Subcutaneous adipose tissue (tissue), 4 donors: ENCODE data around the gene OR2B2. TPM values are rescaled to one million over a fixed set of nuclear protein-coding genes. Genes with fewer than 3 reads are reported as not detected.

Experiments used
- total RNA-seq, 4 donors: library from RNA; depleted of rRNA; stranded (reverse); fragments of >200 nt; gene quantifications; one replicate each; pipeline ENCODE4 v1.1.0, GENCODE V29; 2016
- TF ChIP-seq, protein P1 (sequence below): fragments of 450-650 bp; IDR thresholded peaks from one replicate; pipeline ENCODE4 v1.5.1; 2016; ENCODE audit warnings: low read depth, mild to moderate bottlenecking, control low read depth, antibody characterized with exemption, moderate library complexity

OR2B2 gene
- total RNA-seq, 4 donors from 2014 or later: not detected

DNA sequence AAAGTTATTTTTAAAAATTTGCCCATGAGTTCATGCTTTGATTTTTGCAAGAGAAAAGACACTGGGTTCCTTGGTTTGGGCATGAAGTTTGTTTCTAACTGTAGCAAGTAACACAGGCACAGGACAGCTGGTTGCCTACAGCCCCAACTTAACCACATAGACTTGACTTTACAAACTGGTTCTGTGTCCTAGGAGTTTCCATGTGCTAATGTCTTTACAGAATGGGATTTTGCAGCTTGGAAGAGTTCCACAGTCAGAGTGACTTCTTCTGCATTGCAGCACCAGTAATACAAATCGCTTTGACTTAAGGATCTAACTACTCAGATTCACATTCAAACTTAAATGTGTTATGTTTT is 44.3 kb downstream of the OR2B2 start:
- TF ChIP-seq, protein P1, sequence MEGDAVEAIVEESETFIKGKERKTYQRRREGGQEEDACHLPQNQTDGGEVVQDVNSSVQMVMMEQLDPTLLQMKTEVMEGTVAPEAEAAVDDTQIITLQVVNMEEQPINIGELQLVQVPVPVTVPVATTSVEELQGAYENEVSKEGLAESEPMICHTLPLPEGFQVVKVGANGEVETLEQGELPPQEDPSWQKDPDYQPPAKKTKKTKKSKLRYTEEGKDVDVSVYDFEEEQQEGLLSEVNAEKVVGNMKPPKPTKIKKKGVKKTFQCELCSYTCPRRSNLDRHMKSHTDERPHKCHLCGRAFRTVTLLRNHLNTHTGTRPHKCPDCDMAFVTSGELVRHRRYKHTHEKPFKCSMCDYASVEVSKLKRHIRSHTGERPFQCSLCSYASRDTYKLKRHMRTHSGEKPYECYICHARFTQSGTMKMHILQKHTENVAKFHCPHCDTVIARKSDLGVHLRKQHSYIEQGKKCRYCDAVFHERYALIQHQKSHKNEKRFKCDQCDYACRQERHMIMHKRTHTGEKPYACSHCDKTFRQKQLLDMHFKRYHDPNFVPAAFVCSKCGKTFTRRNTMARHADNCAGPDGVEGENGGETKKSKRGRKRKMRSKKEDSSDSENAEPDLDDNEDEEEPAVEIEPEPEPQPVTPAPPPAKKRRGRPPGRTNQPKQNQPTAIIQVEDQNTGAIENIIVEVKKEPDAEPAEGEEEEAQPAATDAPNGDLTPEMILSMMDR: no peak

DNA sequence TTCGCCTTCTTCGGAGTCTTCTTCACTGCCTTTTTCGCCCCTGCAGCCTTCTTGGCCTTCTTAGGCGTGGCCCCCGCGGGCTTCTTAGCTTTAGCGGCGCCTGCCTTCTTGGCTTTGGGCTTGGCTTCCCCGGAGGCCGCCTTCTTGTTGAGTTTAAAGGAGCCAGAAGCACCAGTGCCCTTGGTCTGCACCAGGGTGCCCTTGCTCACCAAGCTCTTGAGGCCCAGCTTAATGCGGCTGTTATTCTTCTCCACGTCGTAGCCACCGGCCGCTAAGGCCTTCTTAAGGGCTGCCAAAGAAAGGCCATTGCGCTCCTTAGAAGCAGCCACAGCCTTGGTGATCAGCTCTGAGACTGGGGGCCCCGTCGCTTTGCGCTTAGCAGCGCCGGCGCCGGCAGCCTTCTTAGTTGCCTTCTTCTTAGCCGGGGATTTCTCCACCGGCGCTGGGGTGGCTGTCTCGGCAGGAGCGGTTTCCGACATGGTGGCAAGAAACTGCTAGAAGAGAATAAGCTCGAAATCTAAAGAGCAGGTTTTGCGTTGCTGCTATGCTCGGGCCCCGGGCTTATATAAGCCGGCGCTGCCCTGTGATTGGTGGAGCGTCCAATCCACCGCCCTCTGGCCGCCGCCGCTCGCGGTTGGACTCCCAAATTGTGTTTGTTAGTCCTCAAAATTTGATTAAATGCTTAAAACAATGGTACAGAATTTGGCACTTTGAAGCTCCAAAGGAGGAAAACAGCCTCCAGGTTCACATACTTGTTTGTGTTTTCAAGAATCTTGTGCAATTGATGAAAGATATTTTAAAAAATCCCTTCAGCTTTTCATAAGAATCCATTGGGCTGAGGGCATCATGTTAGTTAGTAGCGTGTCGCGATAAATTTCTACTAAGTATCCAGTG is 44.9 kb downstream of the OR2B2 start:
- TF ChIP-seq, protein P1: no peak

DNA sequence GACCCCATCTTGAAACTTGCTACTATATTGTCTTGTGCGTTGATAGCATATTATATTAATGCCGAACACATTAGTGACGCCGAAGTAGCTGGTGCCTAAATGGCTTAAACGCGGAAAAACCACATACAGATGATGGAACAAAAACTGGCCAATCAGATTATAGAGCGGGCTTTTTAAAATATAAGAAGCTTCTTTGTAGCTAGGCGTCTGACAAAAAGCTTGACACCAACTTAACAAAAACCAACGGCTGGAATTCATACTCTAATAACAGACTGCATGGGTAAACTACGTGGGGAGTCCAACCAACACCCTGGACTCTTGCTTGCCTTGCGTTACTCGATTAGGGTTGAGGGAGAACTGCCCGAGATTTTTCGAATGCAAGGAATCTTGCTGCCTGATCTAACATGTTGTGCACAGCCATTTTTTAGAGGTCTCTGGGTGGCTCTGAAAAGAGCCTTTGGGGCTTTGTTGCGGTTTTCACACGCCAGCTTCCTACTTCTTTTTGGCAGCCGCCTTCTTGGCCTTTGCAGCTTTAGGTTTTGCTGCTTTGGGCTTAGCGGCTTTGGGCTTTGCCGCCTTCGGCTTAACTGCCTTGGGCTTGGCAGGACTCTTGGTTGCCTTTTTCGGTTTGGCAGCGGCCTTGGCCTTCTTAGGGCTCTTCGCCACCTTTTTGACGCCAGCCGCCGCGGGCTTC is 45.7 kb downstream of the OR2B2 start:
- TF ChIP-seq, protein P1: no peak

DNA sequence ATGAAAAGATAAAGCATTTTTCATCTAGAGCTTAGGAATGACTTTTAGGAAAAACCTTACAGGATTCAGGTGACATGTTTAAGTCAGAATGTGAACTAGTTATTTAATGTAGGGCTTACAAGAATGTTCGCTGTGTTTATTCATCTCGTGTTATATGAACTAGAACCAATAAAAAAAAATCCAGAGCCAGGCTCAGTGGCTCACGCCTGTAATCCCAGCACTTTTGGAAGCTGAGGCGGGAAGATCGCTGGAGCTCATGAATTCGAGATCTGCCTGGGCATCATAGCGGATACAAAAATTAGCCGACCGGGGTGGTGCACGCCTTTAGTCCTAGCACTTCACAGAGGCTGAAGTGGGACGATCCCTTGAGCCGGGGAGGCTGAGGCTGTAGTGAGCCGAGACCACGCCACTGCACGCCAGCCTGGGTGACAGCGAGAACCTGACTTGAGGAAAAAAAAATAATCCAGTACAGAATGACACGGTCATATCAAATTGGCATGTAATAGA is 46.3 kb downstream of the OR2B2 start:
- TF ChIP-seq, protein P1: no peak

DNA sequence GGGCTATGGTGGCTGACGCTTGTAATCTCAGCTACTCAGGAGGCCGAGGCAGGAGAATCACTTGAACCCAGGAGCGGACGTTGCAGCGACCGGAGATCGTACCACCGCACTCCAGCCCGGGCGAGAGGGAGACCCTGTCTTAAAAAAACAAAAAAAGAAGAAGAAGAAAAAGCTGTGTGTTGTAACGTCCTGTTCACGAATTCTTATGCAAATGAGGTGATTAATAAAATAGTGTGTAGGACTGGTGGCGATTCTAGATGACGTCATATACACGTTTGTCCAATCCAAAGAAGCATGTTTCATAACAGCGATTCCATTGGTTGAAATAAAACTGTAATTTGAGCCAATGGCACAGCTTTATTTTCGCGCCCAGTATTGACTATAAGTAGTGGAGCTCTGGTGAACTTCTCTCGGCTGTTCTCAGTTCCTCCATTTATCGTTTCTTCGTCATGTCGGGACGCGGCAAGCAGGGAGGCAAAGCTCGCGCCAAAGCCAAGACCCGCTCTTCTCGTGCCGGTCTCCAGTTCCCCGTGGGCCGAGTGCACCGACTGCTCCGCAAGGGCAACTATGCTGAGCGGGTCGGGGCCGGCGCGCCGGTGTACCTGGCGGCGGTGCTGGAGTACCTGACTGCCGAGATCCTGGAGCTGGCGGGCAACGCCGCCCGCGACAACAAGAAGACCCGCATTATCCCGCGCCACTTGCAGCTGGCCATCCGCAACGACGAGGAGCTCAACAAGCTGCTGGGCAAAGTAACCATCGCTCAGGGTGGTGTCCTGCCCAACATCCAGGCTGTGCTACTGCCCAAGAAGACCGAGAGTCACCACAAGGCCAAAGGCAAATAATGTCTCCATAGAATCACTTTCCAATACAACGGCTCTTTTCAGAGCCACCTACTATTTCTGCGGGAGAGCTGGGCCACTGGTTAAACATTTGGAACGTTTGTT is 47.0 kb downstream of the OR2B2 start:
- TF ChIP-seq, protein P1: no peak

DNA sequence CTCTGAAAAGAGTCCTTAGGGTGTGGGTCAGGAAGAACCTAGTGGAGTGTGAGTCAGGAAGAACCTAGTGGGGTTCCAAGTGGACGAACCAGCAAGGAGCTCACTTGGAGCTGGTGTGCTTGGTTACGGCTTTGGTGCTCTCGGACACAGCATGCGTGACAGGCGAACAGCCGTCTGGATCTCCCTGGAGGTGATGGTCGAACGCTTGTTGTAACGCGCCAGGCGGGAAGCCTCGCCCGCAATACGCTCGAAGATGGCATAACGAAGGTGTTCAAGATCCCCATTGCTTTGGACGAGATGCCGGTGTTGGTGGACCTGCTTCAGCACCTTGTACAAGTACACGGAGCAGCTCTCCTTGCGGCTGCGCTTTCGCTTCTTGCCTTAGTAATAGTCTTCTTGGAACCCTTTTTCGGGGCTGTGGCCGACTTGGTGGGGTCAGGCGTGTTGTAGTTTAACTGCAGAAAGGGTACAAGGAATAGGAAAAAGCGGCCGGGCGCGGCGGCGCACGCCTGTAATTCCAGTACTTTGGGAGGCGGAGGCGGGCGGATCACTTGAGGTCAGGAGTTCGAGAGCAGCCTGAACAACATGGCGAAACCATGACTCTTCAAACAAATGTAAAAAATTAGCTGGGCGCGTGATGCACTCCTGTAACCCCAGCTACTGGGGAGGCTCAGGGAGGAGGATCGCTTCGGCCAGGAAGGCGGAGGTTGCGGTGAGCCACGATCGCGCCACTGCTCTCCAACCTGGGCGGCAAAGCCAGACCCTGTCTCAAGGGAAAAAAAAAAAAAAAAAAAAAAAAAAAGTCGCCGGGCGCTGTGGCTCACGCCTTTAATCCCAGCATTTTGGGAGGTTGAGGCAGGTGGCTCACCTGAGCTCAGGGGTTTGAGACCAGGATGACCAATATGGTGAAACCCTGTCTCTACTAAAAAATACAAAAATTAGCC is 48.0 kb downstream of the OR2B2 start:
- TF ChIP-seq, protein P1: no peak
